Esophagus squamous epithelium (tissue), 5 donors: Measurements from ENCODE around the gene PCNP. TPM values are rescaled to one million over a fixed set of nuclear protein-coding genes. Genes with fewer than 3 reads are reported as not detected.

Source experiments
- DNase-seq: peaks from one replicate; lab custom pipeline; 2025; lab: John Stamatoyannopoulos, UW
- H3K27ac ChIP-seq, 4 donors: fragments of 200-600 bp; sonication (generic); one replicate each; pipeline ENCODE4 v1.5.1; 2016 to 2019; ENCODE audit warnings: mild to moderate bottlenecking in 1 of 4
- H3K27me3 ChIP-seq, 4 donors: fragments of 200-600 bp; sonication (generic); 1 replicate in 3 of 4; 2 replicates in 1 of 4; pipeline versions ENCODE4 v1.5.1 to v1.6.0; 2017 to 2021; ENCODE audit warnings: antibody characterized with exemption in 1 of 4
- H3K36me3 ChIP-seq, 3 donors: fragments of 200-600 bp; sonication (generic); one replicate each; pipeline ENCODE4 v1.5.1; 2016 to 2019
- H3K4me1 ChIP-seq, 3 donors: fragments of 200-600 bp; sonication (generic); one replicate each; pipeline ENCODE4 v1.5.1; 2017 to 2019
- H3K4me3 ChIP-seq, 4 donors: fragments of 200-600 bp; sonication (generic); 1 replicate in 3 of 4; 2 replicates in 1 of 4; pipeline ENCODE4 v1.5.1; 2016 to 2019; ENCODE audit warnings: mild to moderate bottlenecking in 2 of 4, moderate library complexity in 1 of 4
- H3K9me3 ChIP-seq, 3 donors: fragments of 200-600 bp; sonication (generic); one replicate each; pipeline ENCODE4 v1.5.1; 2016 to 2019
- CTCF ChIP-seq, 6 experiments: fragments of 450-650 bp in 4 of 6; fragments of 200-600 bp in 2 of 6; sonication (generic) in 2 of 6; IDR thresholded peaks; one replicate each; pipeline ENCODE4 v1.5.1; 2016 to 2019; ENCODE audit warnings: antibody characterized with exemption in 6 of 6, mild to moderate bottlenecking in 4 of 6, moderate library complexity in 4 of 6
- POLR2A ChIP-seq, 4 donors: fragments of 450-650 bp; IDR thresholded peaks; one replicate each; pipeline ENCODE4 v1.6.1; 2017; ENCODE audit warnings: antibody characterized with exemption in 4 of 4, mild to moderate bottlenecking in 4 of 4, moderate library complexity in 3 of 4
- WGBS, 2 donors: methylation state at CpG; one replicate each; pipeline ENCODE4 v1.1.5; 2018; 5-methylcytosine and 5-hydroxymethylcytosine counted together
- intact Hi-C: fragments of 100-400 bp; cut with DNase I; formaldehyde crosslinking; loops from one replicate; pipeline ENCODE4 v1.15.0; 2022
- total RNA-seq, 4 donors: library from RNA; depleted of rRNA; stranded (reverse); fragments of >200 nt; gene quantifications; one replicate each; pipeline ENCODE4 v1.1.0, GENCODE V29; 2016
- donor health status: DM: yes; HTN: yes; CAD: no.

PCNP gene
- total RNA-seq, 4 donors from 2014 or later: 36.2 to 106 (median 56.9) TPM

GRCh38 chr3:101556064-101556463 is 17.9 kb upstream of the PCNP start:
- DNase-seq: no peak
- Histone ChIP-seq H3K4me1 (peaks cover 0 to 3% (median 0%) of the 10 kb centered on the region in 3 donors), H3K27ac (no peak overlapping the region), H3K9me3 (no peaks in the 10 kb centered on the region), H3K4me3 (no peak overlapping the region), H3K27me3 (peaks cover 0 to 48% (median 0%) of the 10 kb centered on the region in 4 donors), H3K36me3 (no peaks in the 10 kb centered on the region)
- 37 to 51% methylated on average over 3 of the region's 3 CpGs for WGBS, 2 donors
- TF ChIP-seq CTCF (IDR thresholded peaks at IDR 0.05): no peak
- TF ChIP-seq POLR2A (IDR thresholded peaks at IDR 0.05): no peak
- intact Hi-C loops: no loop called here

DNA sequence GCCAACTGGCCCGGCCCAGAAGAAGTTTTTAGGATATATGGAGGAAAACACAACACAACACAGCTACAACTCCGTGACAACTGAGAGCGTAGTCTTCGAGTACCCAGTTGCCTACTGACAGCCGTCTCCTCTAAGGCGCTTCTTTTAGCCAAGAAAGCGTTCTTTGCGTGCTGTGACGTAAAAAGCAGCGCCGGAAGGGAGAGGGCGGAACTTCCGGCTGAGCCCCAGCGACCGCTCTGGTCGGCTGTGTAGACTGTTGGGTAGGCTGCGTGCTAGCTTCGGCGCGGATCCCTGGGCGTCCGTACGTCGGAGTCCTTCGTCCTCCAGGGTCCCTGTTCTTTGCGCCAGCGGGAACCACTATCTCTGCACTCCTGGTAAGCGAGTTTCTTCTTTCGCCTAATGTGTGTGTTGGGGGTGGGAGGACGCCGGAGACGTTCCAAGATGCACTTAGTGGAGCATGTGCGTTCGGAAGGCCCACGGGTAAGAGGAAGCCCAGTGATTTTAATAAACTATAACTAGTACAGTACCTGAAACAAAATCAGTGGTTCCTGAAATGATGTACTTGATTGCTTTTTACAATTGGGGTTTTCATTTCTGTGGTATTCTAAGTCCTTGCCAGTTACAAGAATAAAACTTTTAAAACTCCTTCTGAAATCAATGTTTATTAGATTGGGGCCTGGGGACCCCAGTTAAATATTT is 12.2 kb upstream of the PCNP start, which contains the start of gene TRMT10C:
TSS of gene TRMT10C (plus strand) at position 239 of the 699 bp plus-strand sequence. CDS start 2,914 bp downstream, outside the sequence.
- WGBS, 2 donors: 0 to 1% methylated on average over 14 to 27 of the region's 35 CpGs
- DNase-seq: peak; percentile 43
- Histone ChIP-seq H3K27me3 (peaks cover 0 to 28% (median 0%) of the 10 kb centered on the region in 4 donors), H3K4me1 (peaks cover 7 to 41% (median 10%) of the 10 kb centered on the region in 3 donors), H3K9me3 (no peaks in the 10 kb centered on the region), H3K36me3 (peaks cover 0 to 22% (median 0%) of the 10 kb centered on the region in 3 donors), H3K4me3 (peak within 1 kb of the TSS; percentile 68 to 84 (median 78)), H3K27ac (peak within 1 kb of the TSS; percentile 83 to 94 (median 92))
- intact Hi-C loops: no loop called here
- TF ChIP-seq CTCF (IDR thresholded peaks at IDR 0.05): no peak
- peak in 3 of 4 donors; percentile 16 to 88 (median 80) for TF ChIP-seq POLR2A (IDR thresholded peaks at IDR 0.05)

DNA sequence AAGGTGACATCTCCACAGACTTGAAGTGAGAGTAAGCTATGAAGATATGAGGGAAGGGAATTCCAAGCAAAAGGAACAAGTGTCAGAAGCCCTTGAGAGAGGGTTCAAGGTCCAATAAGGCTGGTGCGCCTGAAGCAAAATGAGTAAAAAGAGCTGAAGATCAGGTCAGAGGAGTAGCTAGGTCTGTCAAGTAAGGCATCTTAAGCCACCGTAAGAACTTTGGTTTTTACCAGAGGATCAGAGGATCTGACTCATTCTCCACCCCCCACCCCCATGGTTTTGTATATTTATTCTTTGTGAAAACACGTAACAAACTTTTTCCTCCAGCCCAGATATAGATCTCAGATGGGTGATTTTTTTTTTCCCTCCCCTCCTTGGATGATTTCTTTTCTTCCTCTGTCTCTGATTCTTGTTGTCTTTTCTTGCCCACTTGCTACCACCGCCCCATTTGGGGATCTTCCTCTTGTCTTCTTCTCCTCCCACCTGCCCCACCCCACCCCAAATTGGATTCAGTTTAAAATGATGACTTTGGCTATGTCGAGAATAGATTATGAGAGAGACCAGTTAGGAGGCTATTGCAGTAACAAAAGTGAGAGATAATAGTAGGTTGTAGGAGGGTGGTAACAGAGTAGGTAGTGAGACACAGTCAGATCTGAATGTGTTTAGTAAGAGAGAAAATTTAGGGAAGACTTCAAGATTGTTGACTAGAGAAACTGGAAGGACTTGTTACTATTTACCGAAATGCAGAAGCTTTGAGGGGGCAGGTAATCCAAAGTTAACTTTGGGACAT is 6.3 kb upstream of the PCNP start:
- no peak for TF ChIP-seq POLR2A (IDR thresholded peaks at IDR 0.05)
- TF ChIP-seq CTCF (IDR thresholded peaks at IDR 0.05): no peak
- no peak overlapping the region for H3K4me3 ChIP-seq
- WGBS, 2 donors: 80 to 82% methylated on average over 6 of the region's 6 CpGs
- H3K27ac ChIP-seq: no peak overlapping the region
- H3K9me3 ChIP-seq: no peaks in the 10 kb centered on the region
- intact Hi-C loops: no loop called here
- H3K27me3 ChIP-seq: no peaks in the 10 kb centered on the region
- no peak for DNase-seq
- peaks cover 7 to 34% (median 8%) of the 10 kb centered on the region in 3 donors for H3K4me1 ChIP-seq
- H3K36me3 ChIP-seq: peaks cover 0 to 31% (median 0%) of the 10 kb centered on the region in 3 donors

- 52% methylated on average over 9 of the region's 9 CpGs for WGBS, 2 donors
- intact Hi-C loops: loop anchor here (5.0 kb wide), 1 partner anchor 111 kb away; no protein-coding TSS in a partner anchor
- Histone ChIP-seq H3K4me1 (peaks cover 0 to 29% (median 9%) of the 10 kb centered on the region in 3 donors), H3K4me3 (no peak overlapping the region), H3K36me3 (peaks cover 0 to 15% (median 0%) of the 10 kb centered on the region in 3 donors), H3K27me3 (no peaks in the 10 kb centered on the region), H3K27ac (no peak overlapping the region), H3K9me3 (no peaks in the 10 kb centered on the region)
- DNase-seq: no peak
- no peak for TF ChIP-seq CTCF (IDR thresholded peaks at IDR 0.05)
Measured at GRCh38 chr3:101571028-101571895, 2.7 kb upstream of the PCNP start.
